GM18520 (cell line): ENCODE data around the gene KRTAP10-12.

Source experiments
- ATAC-seq: cut with Tn5 transposase; IDR thresholded peaks from one replicate; pipeline ENCODE4 v1.9.1; 2021; ENCODE audit not compliant: unreplicated experiment

Gene KRTAP10-12

GRCh38 chr21:44697811-44698734, 1.1 kb downstream of the KRTAP10-12 start:
- ATAC-seq: no peak

- ATAC-seq: no peak
These were observed 2.6 kb downstream of the KRTAP10-12 start for GRCh38 chr21:44699502-44700001.

- ATAC-seq: no peak
These were observed 3.4 kb downstream of the KRTAP10-12 start for GRCh38 chr21:44700101-44701022.

GRCh38 chr21:44701023-44701400, 4.0 kb downstream of the KRTAP10-12 start:
- ATAC-seq: no peak

GRCh38 chr21:44701541-44701940, 4.6 kb downstream of the KRTAP10-12 start:
- ATAC-seq: no peak

- no peak for ATAC-seq
These were observed 5.4 kb downstream of the KRTAP10-12 start for GRCh38 chr21:44702111-44702972.

GRCh38 chr21:44702973-44703730, 6.2 kb downstream of the KRTAP10-12 start:
- no peak for ATAC-seq

GRCh38 chr21:44703731-44704635, 7.0 kb downstream of the KRTAP10-12 start:
- ATAC-seq: no peak

GRCh38 chr21:44704636-44705001, 7.6 kb downstream of the KRTAP10-12 start:
- no peak for ATAC-seq

- no peak for ATAC-seq
These were observed 9.2 kb downstream of the KRTAP10-12 start for GRCh38 chr21:44706026-44706705.

- ATAC-seq: no peak
These were observed 10.0 kb downstream of the KRTAP10-12 start for GRCh38 chr21:44706706-44707581.

- ATAC-seq: no peak
These were observed 11.4 kb downstream of the KRTAP10-12 start for GRCh38 chr21:44708213-44708865.

- ATAC-seq: no peak
These were observed 12.0 kb downstream of the KRTAP10-12 start for GRCh38 chr21:44708866-44709425.

- no peak for ATAC-seq
These were observed 12.7 kb downstream of the KRTAP10-12 start for GRCh38 chr21:44709426-44710293.

GRCh38 chr21:44710294-44710665, 13.3 kb downstream of the KRTAP10-12 start:
- no peak for ATAC-seq
